ENCODE results near the gene ZNRF3. TPM values are rescaled to one million over a fixed set of nuclear protein-coding genes. Genes with fewer than 3 reads are reported as not detected.

The ZNRF3 gene
- 5.5 TPM in 2 replicates for total RNA-seq

DNA sequence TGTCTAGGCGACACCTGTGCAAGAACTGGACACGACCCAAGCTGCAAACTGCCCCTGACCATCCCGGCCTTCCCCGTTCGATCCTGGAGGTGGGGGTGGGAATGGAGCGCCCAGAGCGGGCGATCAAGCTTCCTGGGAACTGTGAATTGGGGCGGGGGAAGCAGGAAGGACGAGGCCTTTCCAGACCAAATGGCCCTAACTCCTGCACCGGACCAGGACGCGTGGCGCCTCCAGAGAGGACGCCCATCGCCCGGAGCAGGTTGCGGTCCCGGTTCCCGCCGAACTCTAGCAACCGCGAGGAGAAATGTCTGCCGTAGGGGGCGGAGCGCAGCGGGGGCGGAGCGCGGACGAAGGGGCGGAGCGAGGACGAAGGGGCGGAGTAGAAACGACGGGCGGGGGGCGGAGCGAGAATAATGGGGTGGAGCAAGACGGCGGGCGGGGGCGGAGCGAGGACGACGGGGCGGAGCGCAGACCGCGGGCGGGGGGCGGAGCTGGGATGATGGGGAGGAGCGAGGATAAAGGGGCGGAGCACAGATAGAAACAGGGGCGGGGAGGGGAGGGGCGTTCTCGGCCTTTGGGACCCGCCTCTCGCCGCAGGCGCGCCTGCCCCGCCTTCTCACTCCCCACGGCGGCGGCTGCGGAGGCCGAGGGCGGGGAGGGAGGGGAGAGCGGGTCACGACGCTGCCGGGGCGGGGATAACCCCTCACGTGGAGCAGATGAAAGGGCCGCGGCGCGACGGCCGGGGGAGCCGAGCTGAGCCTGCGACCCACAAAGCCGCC is at the start of gene ZNRF3:
Gene ZNRF3 (plus strand): TSS at position 695 of the 779 bp plus-strand sequence. CDS start 195 bp downstream, outside the sequence.

GRCh38 chr22:29061773-29062172 is 178.4 kb downstream of the ZNRF3 start, which contains the start of gene C22orf31:
Gene C22orf31 (minus strand): TSS chr22:29061831. CDS start chr22:29061792, 39 bp downstream.

DNA sequence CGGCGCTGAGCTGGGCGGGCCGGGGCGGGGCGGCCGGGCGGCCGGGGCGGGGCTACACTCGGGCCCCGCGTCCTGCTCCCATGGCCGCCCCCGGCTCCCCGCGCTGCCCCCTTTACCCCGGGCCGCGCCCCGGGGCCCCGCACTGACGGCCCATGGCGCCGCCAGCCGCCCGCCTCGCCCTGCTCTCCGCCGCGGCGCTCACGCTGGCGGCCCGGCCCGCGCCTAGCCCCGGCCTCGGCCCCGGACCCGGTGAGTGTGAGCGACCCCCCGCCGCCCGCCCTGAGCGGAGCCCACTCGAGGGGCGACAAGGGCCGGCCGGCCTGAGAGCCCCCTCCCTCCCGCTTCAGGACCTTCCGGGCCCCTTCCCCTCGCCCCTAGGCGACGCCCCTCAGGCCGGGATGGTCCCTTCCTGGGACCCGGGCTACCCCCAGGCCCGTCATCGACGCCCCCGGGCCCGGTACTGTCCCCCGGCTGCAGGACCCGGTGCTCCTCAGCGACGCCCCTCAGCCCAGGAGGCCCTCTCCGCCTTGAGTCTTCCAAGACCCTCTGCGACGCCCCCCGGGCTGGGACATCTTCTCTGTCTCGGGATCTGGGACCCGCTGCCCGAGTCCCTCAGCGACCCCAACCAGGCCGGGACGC is 189.7 kb downstream of the ZNRF3 start, which contains the start of gene KREMEN1:
Gene KREMEN1 (plus strand): TSS at position 57 of the 639 bp plus-strand sequence. CDS start 96 bp downstream, at position 153.

Other genes starting within 250 kb of the ZNRF3 start
- gene TTC28, start 203.7 kb upstream of the ZNRF3 start, total RNA-seq, result 11.0 and 16.0 TPM in 2 replicates
- 20.5 and 28.9 TPM in 2 replicates for gene CHEK2, start 141.8 kb upstream of the ZNRF3 start, total RNA-seq
- gene HSCB, start 141.5 kb upstream of the ZNRF3 start, total RNA-seq, result 29.1 and 30.5 TPM in 2 replicates
- 9.5 and 12.4 TPM in 2 replicates for gene CCDC117, start 110.9 kb upstream of the ZNRF3 start, total RNA-seq
- gene XBP1, start 83.0 kb upstream of the ZNRF3 start, total RNA-seq, result 162 TPM in 2 replicates
- gene C22orf31, start 178.3 kb downstream of the ZNRF3 start, total RNA-seq, result not detected in 2 replicates
- 5.4 and 6.2 TPM in 2 replicates for gene KREMEN1, start 189.5 kb downstream of the ZNRF3 start, total RNA-seq